ENCODE results near the gene PSMB7.

PSMB7 gene

GRCh38 chr9:124357721-124358361, 57.4 kb downstream of the PSMB7 start:
- no peak for DNase-seq (ENCODE audit: low read depth in 2 of 2)

GRCh38 chr9:124356745-124357390, 58.4 kb downstream of the PSMB7 start:
- DNase-seq (ENCODE audit: low read depth in 2 of 2): no peak

- no peak for DNase-seq (ENCODE audit: low read depth in 2 of 2)
These were observed 59.1 kb downstream of the PSMB7 start for GRCh38 chr9:124355941-124356744.

GRCh38 chr9:124355039-124355940, 60.0 kb downstream of the PSMB7 start:
- no peak for DNase-seq (ENCODE audit: low read depth in 2 of 2)

GRCh38 chr9:124354346-124355038, 60.8 kb downstream of the PSMB7 start:
- no peak for DNase-seq (ENCODE audit: low read depth in 2 of 2)

- DNase-seq (ENCODE audit: low read depth in 2 of 2): no peak
These were observed 61.4 kb downstream of the PSMB7 start for GRCh38 chr9:124353811-124354274.

- no peak for DNase-seq (ENCODE audit: low read depth in 2 of 2)
These were observed 62.0 kb downstream of the PSMB7 start for GRCh38 chr9:124353166-124353768.

GRCh38 chr9:124352616-124353015, 62.6 kb downstream of the PSMB7 start:
- DNase-seq (ENCODE audit: low read depth in 2 of 2): no peak

GRCh38 chr9:124351672-124352468, 63.4 kb downstream of the PSMB7 start:
- DNase-seq (ENCODE audit: low read depth in 2 of 2): no peak

- DNase-seq (ENCODE audit: low read depth in 2 of 2): no peak
These were observed 64.6 kb downstream of the PSMB7 start for GRCh38 chr9:124350494-124351263.

- no peak for DNase-seq (ENCODE audit: low read depth in 2 of 2)
These were observed 65.4 kb downstream of the PSMB7 start for GRCh38 chr9:124349675-124350493.

- DNase-seq (ENCODE audit: low read depth in 2 of 2): no peak
These were observed 66.0 kb downstream of the PSMB7 start for GRCh38 chr9:124349267-124349666.

- DNase-seq (ENCODE audit: low read depth in 2 of 2): no peak
These were observed 66.4 kb downstream of the PSMB7 start for GRCh38 chr9:124348831-124349230.

- no peak for DNase-seq (ENCODE audit: low read depth in 2 of 2)
These were observed 66.9 kb downstream of the PSMB7 start for GRCh38 chr9:124348363-124348762.

GRCh38 chr9:124347968-124348358, 67.3 kb downstream of the PSMB7 start:
- no peak for DNase-seq (ENCODE audit: low read depth in 2 of 2)

GRCh38 chr9:124347206-124347967, 67.9 kb downstream of the PSMB7 start:
- DNase-seq (ENCODE audit: low read depth in 2 of 2): no peak
